Left ventricle myocardium superior (tissue), 1 donor: Measurements from ENCODE around the gene CFAP77. TPM values are rescaled to one million over a fixed set of nuclear protein-coding genes. Genes with fewer than 3 reads are reported as not detected.

ENCODE experiments used
- ATAC-seq: fragments of 200-7000 bp; cut with Tn5 transposase; one replicate; pipeline ENCODE4 v1.9.1; 2020; ENCODE audit warnings: mild to moderate bottlenecking, moderate library complexity
- DNase-seq: peaks from one replicate; pipeline ENCODE4 v3.0.0-alpha.2; 2020
- intact Hi-C: fragments of 100-400 bp; cut with micrococcal nuclease; formaldehyde crosslinking; loops from one replicate; pipeline ENCODE4 v1.11.0; 2022
- total RNA-seq: library from RNA; stranded (reverse); fragmentation: NEBNext Ultra II Directional; extraction: Animal tissue kit (Norgen Biotek cat#: 25700); gene quantifications from one replicate; pipeline ENCODE4 v1.2.1, GENCODE V29; 2021
- donor health status: DM: no; HTN: yes; CAD: no; lungs with severe emphysema.

Gene CFAP77
- total RNA-seq, 1 donor from 2014 or later, result 2.4 TPM

- intact Hi-C loops, result loop anchor here (2.0 to 10.0 kb wide), 2 partner anchors 57 to 293 kb away; no protein-coding TSS in a partner anchor
- DNase-seq (peak; percentile 67), ATAC-seq (peak; percentile 72)
Measured at GRCh38 chr9:132507670-132508469, 97.9 kb downstream of the CFAP77 start.

DNA sequence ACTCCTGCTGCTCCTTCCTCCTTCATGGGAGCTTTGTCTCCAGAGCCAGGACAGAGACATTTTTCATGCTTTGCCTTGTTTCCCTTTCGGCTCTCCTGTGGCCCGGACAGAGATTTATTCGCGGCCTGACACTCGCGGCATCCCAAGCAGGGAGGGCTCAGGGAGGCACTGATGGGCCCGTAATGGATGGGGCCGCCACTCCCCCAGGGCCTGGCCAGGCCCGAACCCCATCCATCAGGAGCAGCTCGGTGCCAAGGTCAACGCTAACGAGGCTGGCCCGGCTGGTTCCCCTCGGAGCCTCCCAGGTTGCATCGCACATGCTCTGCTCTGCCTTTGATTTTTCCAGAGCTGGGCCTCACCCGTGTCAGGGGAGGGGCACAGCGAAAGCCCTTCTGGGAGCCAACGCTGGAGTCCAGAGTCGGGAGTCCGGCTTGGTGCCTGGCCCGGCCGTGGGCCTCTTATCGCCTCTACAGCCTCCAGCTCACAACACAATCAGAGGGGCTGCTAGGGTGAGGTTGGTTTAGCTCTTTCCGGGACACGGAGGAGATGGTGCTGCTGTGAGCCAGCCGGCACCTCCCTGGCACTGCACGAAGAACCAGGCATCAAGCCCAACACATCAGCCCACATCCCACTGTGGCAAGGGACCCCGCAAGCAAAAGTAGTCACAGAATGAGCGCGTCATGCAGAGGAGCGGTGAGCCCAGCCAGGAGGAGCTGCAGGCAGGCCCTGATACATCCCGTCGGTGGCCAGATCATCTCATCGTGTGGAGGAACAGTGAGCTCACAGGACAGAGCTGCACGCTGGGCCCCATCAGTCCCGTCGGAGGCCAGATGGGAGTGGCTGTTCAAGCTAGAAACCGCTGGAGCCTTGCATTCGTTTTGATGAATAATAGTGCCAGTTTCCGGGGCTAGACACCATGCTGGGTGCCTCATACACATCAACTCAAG is 100.2 kb downstream of the CFAP77 start:
- intact Hi-C loops, result loop anchor here (10.0 kb wide), 1 partner anchor 55 kb away; no protein-coding TSS in a partner anchor
- DNase-seq, result no peak
- ATAC-seq, result no peak

GRCh38 chr9:132511191-132511999 is 101.4 kb downstream of the CFAP77 start:
- no peak for ATAC-seq
- no peak for DNase-seq
- intact Hi-C loops, result no loop called here

DNA sequence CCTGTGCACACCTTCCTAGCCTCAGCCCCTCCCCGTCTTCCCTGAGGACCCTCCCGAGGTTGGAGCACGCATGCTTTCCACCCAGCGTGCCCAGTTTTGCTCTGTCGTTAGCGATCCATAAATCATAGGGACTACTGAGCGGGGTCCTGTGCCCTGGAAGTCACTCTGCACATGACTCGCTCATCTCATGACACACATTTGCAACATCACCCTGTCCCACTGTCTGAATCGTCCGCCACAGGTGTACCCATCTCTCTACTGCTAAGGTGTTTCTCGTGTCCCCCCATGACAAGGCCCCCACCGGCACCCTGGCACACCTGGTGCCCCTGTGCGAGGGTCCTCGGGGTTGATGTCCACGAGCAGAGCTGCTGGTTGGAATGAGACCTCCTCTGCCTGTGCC is 103.4 kb downstream of the CFAP77 start:
- intact Hi-C loops, result no loop called here
- DNase-seq (no peak), ATAC-seq (no peak)

- no peak for DNase-seq
- no peak for ATAC-seq
- intact Hi-C loops, result no loop called here
Measured at GRCh38 chr9:132514011-132514744, 104.2 kb downstream of the CFAP77 start.

DNA sequence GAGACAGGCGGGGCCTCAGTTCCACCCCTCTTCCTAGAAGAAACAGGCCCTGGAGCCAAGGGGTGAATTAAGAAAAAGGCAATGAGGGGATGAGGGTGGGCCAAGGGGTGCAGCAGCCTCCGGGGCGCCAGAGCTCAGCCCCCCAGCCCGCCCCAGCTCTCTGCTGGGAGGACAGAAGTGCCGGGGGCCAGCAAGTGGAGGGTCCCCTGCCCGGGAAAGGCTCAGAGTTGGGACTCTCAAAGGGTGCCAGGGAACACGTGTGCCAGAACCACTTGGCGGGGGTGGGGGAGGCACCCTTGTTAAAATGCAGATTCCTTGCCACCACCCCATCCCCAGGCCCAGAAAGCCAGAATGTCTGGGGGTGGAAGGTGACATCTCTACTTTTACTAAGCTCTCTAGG is 104.8 kb downstream of the CFAP77 start:
- intact Hi-C loops, result no loop called here
- ATAC-seq (no peak), DNase-seq (no peak)

GRCh38 chr9:132516301-132516700 is 106.3 kb downstream of the CFAP77 start:
- intact Hi-C loops, result no loop called here
- ATAC-seq (no peak), DNase-seq (no peak)

- ATAC-seq (no peak), DNase-seq (no peak)
- intact Hi-C loops, result no loop called here
Measured at GRCh38 chr9:132516911-132517310, 106.9 kb downstream of the CFAP77 start.

- intact Hi-C loops, result no loop called here
- ATAC-seq (no peak), DNase-seq (no peak)
Measured at GRCh38 chr9:132517815-132518550, 108.0 kb downstream of the CFAP77 start.

DNA sequence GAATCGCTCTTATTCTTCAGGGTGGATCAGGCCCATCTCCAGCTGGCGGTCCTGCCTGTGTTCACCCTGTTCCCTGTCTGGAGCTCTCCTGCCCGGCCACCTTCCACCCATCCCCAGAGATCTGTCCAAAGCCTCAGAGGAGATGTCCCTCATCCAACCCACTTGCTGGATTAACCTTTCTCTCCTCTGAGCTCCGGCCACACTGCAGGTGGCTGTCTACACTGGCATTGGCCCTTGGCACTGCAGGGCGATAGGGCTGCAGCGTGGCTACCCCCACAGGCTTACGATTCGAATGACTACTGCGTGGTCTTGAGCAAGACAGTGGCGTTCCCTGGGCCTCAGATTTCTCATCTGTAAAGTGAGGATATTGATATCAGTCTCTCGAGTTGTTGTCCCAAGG is 108.6 kb downstream of the CFAP77 start:
- no peak for ATAC-seq
- DNase-seq, result no peak
- intact Hi-C loops, result no loop called here

GRCh38 chr9:132519033-132519432 is 109.0 kb downstream of the CFAP77 start:
- intact Hi-C loops, result no loop called here
- no peak for DNase-seq
- no peak for ATAC-seq

- intact Hi-C loops, result no loop called here
- DNase-seq (no peak), ATAC-seq (no peak)
Measured at GRCh38 chr9:132520612-132521011, 110.6 kb downstream of the CFAP77 start.

DNA sequence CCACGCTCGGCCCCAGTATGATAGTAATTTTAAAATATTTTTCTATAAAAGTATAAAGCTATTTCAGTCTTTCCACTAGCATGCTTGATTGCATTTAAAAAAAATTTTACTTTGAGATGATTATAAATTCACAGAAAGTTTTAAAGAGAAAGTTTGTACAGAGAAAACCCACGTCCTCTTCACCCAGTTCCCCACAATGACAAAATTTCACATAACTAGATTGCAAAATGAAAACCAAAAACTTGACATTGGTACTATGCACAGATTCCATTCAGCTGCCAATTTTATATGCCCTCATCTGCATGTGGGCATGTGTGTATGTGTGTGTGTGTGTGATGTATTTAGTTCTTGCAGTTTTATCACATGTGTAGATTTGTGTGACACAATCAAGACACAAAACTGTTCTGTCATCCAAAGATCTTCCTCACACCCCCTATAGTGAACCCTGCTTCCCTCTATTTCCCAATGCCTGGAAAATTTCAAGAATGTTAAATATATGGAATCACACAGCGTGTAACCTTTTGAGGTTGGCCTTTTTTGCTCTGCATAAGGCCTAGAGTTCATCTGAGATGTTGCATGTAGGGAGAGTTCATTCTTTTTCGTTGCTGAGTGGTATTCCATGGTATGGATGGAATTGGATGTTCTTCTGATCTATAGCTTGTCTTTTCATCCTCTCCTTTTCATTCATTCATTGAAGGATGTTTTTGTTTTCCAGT is 115.5 kb downstream of the CFAP77 start:
- intact Hi-C loops, result no loop called here
- no peak for ATAC-seq

GRCh38 chr9:132531195-132531594 is 121.2 kb downstream of the CFAP77 start:
- no peak for DNase-seq
- intact Hi-C loops, result no loop called here
- ATAC-seq, result no peak

More for the DNA sequence above, 115.5 kb downstream of the CFAP77 start:
- DNase-seq, result no peak

GRCh38 chr9:132531710-132532570 is 121.9 kb downstream of the CFAP77 start:
- ATAC-seq (no peak), DNase-seq (no peak)
- intact Hi-C loops, result no loop called here

- intact Hi-C loops, result no loop called here
- no peak for ATAC-seq
- no peak for DNase-seq
Measured at GRCh38 chr9:132534832-132535231, 124.8 kb downstream of the CFAP77 start.
